Stimulated activated CD8-positive, alpha-beta memory T cell treated with anti-CD3 and anti-CD28 coated beads, Interleukin-15, amount 100 ng/mL, for 1 hour (primary cell): ENCODE measurements around the gene PARP1.

Source experiments
- DNase-seq: peaks from one replicate; pipeline ENCODE4 v3.0.0-alpha.2; 2020; ENCODE audit warnings: low read depth

Gene PARP1

GRCh38 chr1:226405411-226405988 is 2.4 kb downstream of the PARP1 start:
- no peak for DNase-seq

GRCh38 chr1:226404904-226405222 is 3.0 kb downstream of the PARP1 start:
- DNase-seq: no peak

- DNase-seq: no peak
Measured at GRCh38 chr1:226404063-226404903, 3.6 kb downstream of the PARP1 start.

- no peak for DNase-seq
Measured at GRCh38 chr1:226403201-226404034, 4.5 kb downstream of the PARP1 start.

GRCh38 chr1:226402739-226403165 is 5.1 kb downstream of the PARP1 start:
- DNase-seq: no peak

- no peak for DNase-seq
Measured at GRCh38 chr1:226401355-226402303, 6.3 kb downstream of the PARP1 start.

GRCh38 chr1:226400519-226401354 is 7.2 kb downstream of the PARP1 start:
- no peak for DNase-seq

GRCh38 chr1:226397955-226398636 is 9.8 kb downstream of the PARP1 start:
- no peak for DNase-seq

- DNase-seq: no peak
Measured at GRCh38 chr1:226397011-226397926, 10.6 kb downstream of the PARP1 start.

GRCh38 chr1:226395753-226396152 is 12.1 kb downstream of the PARP1 start:
- no peak for DNase-seq

- DNase-seq: no peak
Measured at GRCh38 chr1:226394462-226394861, 13.4 kb downstream of the PARP1 start.

GRCh38 chr1:226390681-226391080 is 17.2 kb downstream of the PARP1 start:
- DNase-seq: no peak

- DNase-seq: no peak
Measured at GRCh38 chr1:226388131-226388530, 19.8 kb downstream of the PARP1 start.

GRCh38 chr1:226384717-226385116 is 23.2 kb downstream of the PARP1 start:
- DNase-seq: no peak

GRCh38 chr1:226384040-226384439 is 23.9 kb downstream of the PARP1 start:
- no peak for DNase-seq

- DNase-seq: no peak
Measured at GRCh38 chr1:226382030-226382429, 25.9 kb downstream of the PARP1 start.

GRCh38 chr1:226381226-226381998 is 26.5 kb downstream of the PARP1 start:
- no peak for DNase-seq

- no peak for DNase-seq
Measured at GRCh38 chr1:226378071-226378470, 29.8 kb downstream of the PARP1 start.
